Sigmoid colon (tissue), 4 donors: ENCODE results near the gene ATP1A3.

Experiments used
- EP300 ChIP-seq, 4 donors: sonication (generic); formaldehyde crosslinking; IDR thresholded peaks; one replicate each; pipeline ENCODE4 v1.6.1; 2017; ENCODE audit warnings: antibody characterized with exemption in 4 of 4
- POLR2A ChIP-seq, 2 donors: fragments of 450-650 bp; IDR thresholded peaks; one replicate each; pipeline ENCODE4 v1.6.1; 2016; ENCODE audit warnings: antibody characterized with exemption in 2 of 2, mild to moderate bottlenecking in 2 of 2, moderate library complexity in 2 of 2
- TF ChIP-seq, protein P1 (sequence below), 4 experiments: fragments of 450-650 bp in 3 of 4; fragments of 200-600 bp in 1 of 4; IDR thresholded peaks; one replicate each; pipeline ENCODE4 v1.5.1; 2016 to 2019; ENCODE audit warnings: antibody characterized with exemption in 4 of 4, mild to moderate bottlenecking in 3 of 4, moderate library complexity in 2 of 4

DNA sequence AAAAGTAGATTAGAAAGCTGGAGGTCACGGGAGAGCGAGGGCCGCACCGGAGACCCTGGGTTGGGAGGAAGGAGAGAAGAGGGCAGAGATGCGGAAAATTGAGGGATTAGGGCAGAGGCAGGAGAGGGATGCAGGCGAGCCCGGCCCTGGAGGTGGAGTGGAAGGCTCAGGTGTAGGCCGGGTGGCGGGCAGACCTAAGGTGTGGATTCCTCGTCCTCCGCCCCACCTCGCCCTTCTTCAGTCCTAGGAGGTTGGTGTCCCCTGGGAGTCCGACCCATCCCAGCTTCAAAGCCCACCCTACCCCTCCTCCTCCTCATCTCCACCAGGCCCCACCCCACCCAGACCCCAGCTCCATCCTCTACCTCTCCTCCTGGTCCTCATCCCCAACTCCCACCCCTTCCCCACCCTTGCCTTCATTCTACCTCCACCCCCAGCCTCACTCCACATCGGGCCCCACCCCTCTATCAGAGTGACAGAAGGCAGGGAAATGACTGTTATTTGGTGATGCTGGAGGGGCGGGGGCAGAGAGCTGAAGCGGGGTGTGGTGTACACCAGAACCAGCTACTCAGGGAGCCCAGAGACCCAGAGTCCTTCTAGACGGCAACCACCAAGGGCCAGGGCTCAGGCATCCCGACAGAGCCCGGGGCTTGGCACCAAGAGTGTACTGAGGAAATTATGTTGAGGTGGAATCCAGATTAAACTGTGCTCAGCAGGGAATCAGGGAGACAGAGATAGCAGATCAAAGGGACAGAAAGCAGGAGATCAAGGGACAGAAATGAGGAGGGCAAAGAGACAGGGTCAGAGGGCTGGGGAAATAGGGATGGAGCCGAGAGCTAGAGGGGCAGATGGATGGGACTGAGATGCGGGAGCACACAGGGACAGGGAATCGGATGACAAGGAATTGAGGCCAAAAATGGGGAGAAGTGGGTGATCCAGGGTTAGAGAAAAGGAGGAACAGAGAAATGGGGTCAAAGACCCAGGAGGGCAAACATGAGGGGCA, 72.2 kb downstream of the ATP1A3 start:
- TF ChIP-seq, protein P1, sequence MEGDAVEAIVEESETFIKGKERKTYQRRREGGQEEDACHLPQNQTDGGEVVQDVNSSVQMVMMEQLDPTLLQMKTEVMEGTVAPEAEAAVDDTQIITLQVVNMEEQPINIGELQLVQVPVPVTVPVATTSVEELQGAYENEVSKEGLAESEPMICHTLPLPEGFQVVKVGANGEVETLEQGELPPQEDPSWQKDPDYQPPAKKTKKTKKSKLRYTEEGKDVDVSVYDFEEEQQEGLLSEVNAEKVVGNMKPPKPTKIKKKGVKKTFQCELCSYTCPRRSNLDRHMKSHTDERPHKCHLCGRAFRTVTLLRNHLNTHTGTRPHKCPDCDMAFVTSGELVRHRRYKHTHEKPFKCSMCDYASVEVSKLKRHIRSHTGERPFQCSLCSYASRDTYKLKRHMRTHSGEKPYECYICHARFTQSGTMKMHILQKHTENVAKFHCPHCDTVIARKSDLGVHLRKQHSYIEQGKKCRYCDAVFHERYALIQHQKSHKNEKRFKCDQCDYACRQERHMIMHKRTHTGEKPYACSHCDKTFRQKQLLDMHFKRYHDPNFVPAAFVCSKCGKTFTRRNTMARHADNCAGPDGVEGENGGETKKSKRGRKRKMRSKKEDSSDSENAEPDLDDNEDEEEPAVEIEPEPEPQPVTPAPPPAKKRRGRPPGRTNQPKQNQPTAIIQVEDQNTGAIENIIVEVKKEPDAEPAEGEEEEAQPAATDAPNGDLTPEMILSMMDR (IDR thresholded peaks at IDR 0.05): no peak
- no peak for TF ChIP-seq EP300 (IDR thresholded peaks at IDR 0.05)
- no peak for TF ChIP-seq POLR2A (IDR thresholded peaks at IDR 0.05)
